Activated CD8-positive, alpha-beta T cell treated with anti-CD3 and anti-CD28 coated beads, Interleukin-2, amount 10 ng/mL, durations not matched to agents 7 days and 5 days (primary cell): ENCODE measurements around the gene LCNL1. TPM values are rescaled to one million over a fixed set of nuclear protein-coding genes. Genes with fewer than 3 reads are reported as not detected.

Experiments
- ATAC-seq: fragments of 150-1000 bp; cut with Tn5 transposase; one replicate; pipeline ENCODE4 v1.10.0; 2021; ENCODE audit warnings: moderate library complexity
- CTCF ChIA-PET: fragments of 350-600 bp; sonication (Branson Sonifier 250); formaldehyde crosslinking; loops from one replicate; lab custom pipeline; 2021; ENCODE audit warnings: antibody characterized with exemption; lab: Charles Lee
- POLR2A ChIA-PET: fragments of 350-600 bp; sonication (Branson Sonifier 250); formaldehyde crosslinking; loops from one replicate; lab custom pipeline; 2021; ENCODE audit warnings: antibody characterized with exemption; lab: Charles Lee
- DNase-seq: peaks from one replicate; pipeline ENCODE4 v3.0.0-alpha.2; 2020
- H3K27ac Mint-ChIP-seq: one replicate; pipeline ENCODE4 v1.8.0; 2021; ENCODE audit warnings: mild to moderate bottlenecking, mixed read lengths
- H3K27me3 Mint-ChIP-seq: one replicate; pipeline ENCODE4 v1.8.0; 2021; ENCODE audit warnings: low read depth, mixed read lengths
- H3K36me3 Mint-ChIP-seq: one replicate; pipeline ENCODE4 v1.8.0; 2021; ENCODE audit warnings: low read depth, mixed read lengths
- H3K4me1 Mint-ChIP-seq: one replicate; pipeline ENCODE4 v1.8.0; 2021; ENCODE audit warnings: low read depth, mixed read lengths
- H3K4me3 Mint-ChIP-seq: one replicate; pipeline ENCODE4 v1.8.0; 2021; ENCODE audit warnings: mild to moderate bottlenecking, mixed read lengths
- H3K9me3 Mint-ChIP-seq: one replicate; pipeline ENCODE4 v1.8.0; 2022; ENCODE audit warnings: mixed read lengths; ENCODE audit not compliant: insufficient read depth
- total RNA-seq, 2 experiments: library from RNA; stranded (reverse); gene quantifications; one replicate each; pipeline ENCODE4 v1.2.3, GENCODE V29; 2021

The LCNL1 gene
- not detected for total RNA-seq

GRCh38 chr9:136982232-136983051, at the start of gene LCNL1:
LCNL1 (plus strand) TSS chr9:136982993; CDS start chr9:136983587, 594 bp downstream.
- Mint-ChIP-seq H3K27ac (no peak within 1 kb of the TSS), H3K36me3 (no peaks in the 10 kb centered on the region), H3K4me1 (peaks cover 1% of the 10 kb centered on the region), H3K4me3 (no peak within 1 kb of the TSS), H3K9me3 (no peaks in the 10 kb centered on the region), H3K27me3 (peaks cover 20% of the 10 kb centered on the region)
- POLR2A ChIA-PET, result interaction anchor here (1.1 kb wide), 1 partner anchor 10 kb away, joined by 6 read pairs; the partner anchor contains the start of gene PAXX
- CTCF ChIA-PET, result no interaction called here
- no peak for ATAC-seq
- DNase-seq, result no peak

- Mint-ChIP-seq H3K27ac (no peak overlapping the region), H3K4me3 (no peak overlapping the region), H3K27me3 (no peaks in the 10 kb centered on the region), H3K36me3 (peaks cover 46% of the 10 kb centered on the region), H3K4me1 (no peaks in the 10 kb centered on the region), H3K9me3 (no peaks in the 10 kb centered on the region)
- ChIA-PET CTCF (interaction anchor here (0.6 to 1.2 kb wide), 2 partner anchors 37 to 92 kb away, joined by 4 read pairs; partner anchors contain the start of gene AJM1), POLR2A (no interaction called here)
- ATAC-seq, result no peak
- no peak for DNase-seq
Observed at GRCh38 chr9:136934277-136934676, 48.5 kb upstream of the LCNL1 start.

DNA sequence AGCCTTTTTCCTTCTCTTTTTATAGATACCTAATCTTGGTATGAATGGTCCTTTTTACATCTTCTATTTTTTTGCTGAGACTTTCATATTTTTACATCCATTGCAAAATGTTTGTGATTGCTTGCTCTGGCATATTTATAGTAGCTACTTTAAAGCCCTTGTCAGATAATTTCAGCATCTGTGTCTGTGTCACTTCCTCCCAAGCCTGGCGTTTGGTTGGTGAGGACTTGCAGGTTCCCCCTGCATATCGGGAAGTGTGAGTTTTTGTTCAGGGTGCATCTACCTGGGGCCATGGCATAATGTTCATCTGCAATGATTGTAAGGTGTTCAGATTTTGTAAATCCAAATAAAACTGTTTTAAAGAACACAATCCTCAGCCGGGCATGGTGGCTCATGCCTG, 47.1 kb upstream of the LCNL1 start:
- Mint-ChIP-seq H3K4me1 (no peaks in the 10 kb centered on the region), H3K27ac (no peak overlapping the region), H3K9me3 (no peaks in the 10 kb centered on the region), H3K27me3 (no peaks in the 10 kb centered on the region), H3K4me3 (no peak overlapping the region), H3K36me3 (peaks cover 39% of the 10 kb centered on the region)
- no peak for DNase-seq
- ATAC-seq, result no peak
- CTCF ChIA-PET, result interaction anchor here (1.2 kb wide), 1 partner anchor 93 kb away, joined by 4 read pairs; the partner anchor contains the start of gene AJM1
- POLR2A ChIA-PET, result no interaction called here

DNA sequence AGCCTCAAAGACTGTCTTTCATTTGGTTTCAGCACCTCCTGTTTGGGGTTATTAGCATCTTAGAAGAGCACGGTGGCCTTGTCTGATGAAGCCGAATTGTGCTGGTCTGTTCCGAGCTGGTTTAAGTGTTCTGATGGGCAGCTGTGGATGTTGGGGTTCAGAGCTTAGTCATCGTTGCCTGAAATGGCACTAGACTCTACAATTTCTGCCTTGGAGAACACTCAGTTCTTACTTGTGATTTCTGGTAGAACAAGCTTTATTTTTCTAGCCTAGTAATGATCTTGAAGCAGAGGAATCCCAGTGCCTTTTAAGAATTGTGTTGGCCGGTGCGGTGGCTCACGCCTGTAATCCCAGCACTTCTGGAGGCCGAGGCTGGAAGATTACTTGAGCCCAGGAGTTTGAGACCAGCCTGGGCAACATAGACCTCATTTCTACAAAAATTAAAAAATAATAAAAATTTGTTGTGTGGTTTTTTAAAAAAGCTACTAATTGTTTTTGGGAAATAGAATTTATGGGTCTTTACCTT, 46.1 kb upstream of the LCNL1 start:
- Mint-ChIP-seq H3K27ac (peak overlapping the region; percentile 14), H3K27me3 (no peaks in the 10 kb centered on the region), H3K9me3 (no peaks in the 10 kb centered on the region), H3K4me1 (peaks cover 2% of the 10 kb centered on the region), H3K4me3 (no peak overlapping the region), H3K36me3 (peaks cover 46% of the 10 kb centered on the region)
- ChIA-PET POLR2A (interaction anchor here (0.6 to 1.2 kb wide), 3 partner anchors 48 to 208 kb away, joined by 3 read pairs; no protein-coding TSS in a partner anchor), CTCF (interaction anchor here (1.3 kb wide), 2 partner anchors 17 to 93 kb away, joined by 3 read pairs; no protein-coding TSS in a partner anchor)
- ATAC-seq (no peak), DNase-seq (no peak)

GRCh38 chr9:136937186-136938001, 45.4 kb upstream of the LCNL1 start:
- H3K36me3 Mint-ChIP-seq, result peaks cover 46% of the 10 kb centered on the region
- H3K27ac Mint-ChIP-seq, result peak overlapping the region; percentile 30
- no peak overlapping the region for H3K4me3 Mint-ChIP-seq
- CTCF ChIA-PET, result interaction anchor here (1.1 to 1.3 kb wide), 3 partner anchors 17 to 92 kb away, joined by 3 read pairs; no protein-coding TSS in a partner anchor
- POLR2A ChIA-PET, result interaction anchor here (0.6 to 1.2 kb wide), 3 partner anchors 49 to 209 kb away, joined by 3 read pairs; no protein-coding TSS in a partner anchor
- DNase-seq (no peak), ATAC-seq (no peak)
- no peaks in the 10 kb centered on the region for H3K9me3 Mint-ChIP-seq
- H3K4me1 Mint-ChIP-seq, result peaks cover 4% of the 10 kb centered on the region
- no peaks in the 10 kb centered on the region for H3K27me3 Mint-ChIP-seq

DNA sequence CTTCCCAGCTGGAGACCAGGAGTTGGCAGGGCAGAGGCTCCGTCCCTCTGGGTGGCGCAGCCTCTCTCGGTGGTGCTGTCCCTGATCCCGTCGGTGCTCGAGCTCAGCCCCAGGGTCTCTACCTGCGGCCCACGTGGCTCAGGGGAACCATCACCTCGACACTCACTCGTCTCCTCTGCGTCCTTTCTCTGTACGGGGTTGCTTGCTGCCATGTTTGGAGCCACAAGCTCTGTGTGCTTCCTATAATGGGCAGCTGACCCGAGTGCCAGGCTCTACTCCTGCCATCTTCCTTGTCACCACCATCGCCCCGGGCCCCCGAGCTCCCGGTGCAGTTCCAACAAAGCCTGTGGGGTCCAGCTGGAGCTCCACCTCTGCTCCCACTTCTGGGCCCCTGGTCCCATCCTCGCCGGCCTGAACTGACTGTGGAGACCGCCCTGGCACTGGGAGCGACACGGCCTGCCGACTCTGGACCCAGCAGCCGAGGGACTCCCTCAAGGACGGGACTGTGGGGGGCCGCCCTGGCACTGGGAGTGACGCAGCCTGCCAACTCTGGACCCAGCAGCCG, 43.3 kb upstream of the LCNL1 start:
- ChIA-PET CTCF (no interaction called here), POLR2A (no interaction called here)
- Mint-ChIP-seq H3K36me3 (peaks cover 41% of the 10 kb centered on the region), H3K9me3 (no peaks in the 10 kb centered on the region), H3K4me1 (peaks cover 4% of the 10 kb centered on the region), H3K27ac (no peak overlapping the region), H3K27me3 (no peaks in the 10 kb centered on the region), H3K4me3 (no peak overlapping the region)
- no peak for DNase-seq
- no peak for ATAC-seq

- Mint-ChIP-seq H3K4me1 (peaks cover 8% of the 10 kb centered on the region), H3K27ac (no peak overlapping the region), H3K27me3 (no peaks in the 10 kb centered on the region), H3K36me3 (peaks cover 37% of the 10 kb centered on the region), H3K4me3 (no peak overlapping the region), H3K9me3 (no peaks in the 10 kb centered on the region)
- DNase-seq (no peak), ATAC-seq (no peak)
- ChIA-PET CTCF (no interaction called here), POLR2A (no interaction called here)
Observed at GRCh38 chr9:136939996-136940525, 42.7 kb upstream of the LCNL1 start.

DNA sequence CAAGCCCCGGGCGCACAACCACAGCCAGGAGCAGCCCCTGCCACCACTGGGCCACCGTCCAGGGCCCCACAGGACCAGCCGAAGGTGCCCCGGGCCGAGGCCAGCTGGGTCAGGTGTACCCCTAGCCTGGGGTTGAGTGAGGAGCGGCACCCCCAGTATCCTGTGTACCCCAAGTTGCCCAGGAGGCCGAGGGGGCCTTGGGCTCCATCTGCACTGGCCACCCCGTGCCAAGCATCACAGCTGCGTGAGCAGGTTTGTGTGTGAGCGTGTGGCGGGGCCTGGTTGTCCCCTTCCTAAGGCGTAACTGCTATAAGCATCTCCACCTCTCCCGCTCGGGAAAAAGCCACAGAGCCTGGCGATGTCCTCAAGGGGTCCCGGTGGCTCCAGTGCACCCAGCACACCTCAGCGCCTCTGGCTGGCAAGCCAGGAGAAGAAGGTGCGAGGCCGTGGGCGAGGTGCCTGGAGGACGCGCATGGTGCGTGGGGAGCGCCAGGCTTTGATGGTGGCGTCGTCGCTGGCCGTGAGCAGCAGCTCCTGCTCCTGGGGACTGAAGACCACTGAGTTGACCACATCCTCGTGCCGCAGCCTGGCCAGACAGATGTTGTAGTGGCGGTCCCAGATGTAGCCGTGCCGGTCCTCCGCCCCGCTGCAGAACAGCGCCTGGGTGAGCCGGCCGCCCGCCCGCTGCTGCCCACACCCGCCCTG, 42.1 kb upstream of the LCNL1 start:
- ATAC-seq (no peak), DNase-seq (no peak)
- Mint-ChIP-seq H3K27ac (no peak overlapping the region), H3K36me3 (peaks cover 37% of the 10 kb centered on the region), H3K9me3 (no peaks in the 10 kb centered on the region), H3K4me3 (no peak overlapping the region), H3K4me1 (peaks cover 13% of the 10 kb centered on the region), H3K27me3 (no peaks in the 10 kb centered on the region)
- CTCF ChIA-PET, result no interaction called here
- POLR2A ChIA-PET, result no interaction called here

DNA sequence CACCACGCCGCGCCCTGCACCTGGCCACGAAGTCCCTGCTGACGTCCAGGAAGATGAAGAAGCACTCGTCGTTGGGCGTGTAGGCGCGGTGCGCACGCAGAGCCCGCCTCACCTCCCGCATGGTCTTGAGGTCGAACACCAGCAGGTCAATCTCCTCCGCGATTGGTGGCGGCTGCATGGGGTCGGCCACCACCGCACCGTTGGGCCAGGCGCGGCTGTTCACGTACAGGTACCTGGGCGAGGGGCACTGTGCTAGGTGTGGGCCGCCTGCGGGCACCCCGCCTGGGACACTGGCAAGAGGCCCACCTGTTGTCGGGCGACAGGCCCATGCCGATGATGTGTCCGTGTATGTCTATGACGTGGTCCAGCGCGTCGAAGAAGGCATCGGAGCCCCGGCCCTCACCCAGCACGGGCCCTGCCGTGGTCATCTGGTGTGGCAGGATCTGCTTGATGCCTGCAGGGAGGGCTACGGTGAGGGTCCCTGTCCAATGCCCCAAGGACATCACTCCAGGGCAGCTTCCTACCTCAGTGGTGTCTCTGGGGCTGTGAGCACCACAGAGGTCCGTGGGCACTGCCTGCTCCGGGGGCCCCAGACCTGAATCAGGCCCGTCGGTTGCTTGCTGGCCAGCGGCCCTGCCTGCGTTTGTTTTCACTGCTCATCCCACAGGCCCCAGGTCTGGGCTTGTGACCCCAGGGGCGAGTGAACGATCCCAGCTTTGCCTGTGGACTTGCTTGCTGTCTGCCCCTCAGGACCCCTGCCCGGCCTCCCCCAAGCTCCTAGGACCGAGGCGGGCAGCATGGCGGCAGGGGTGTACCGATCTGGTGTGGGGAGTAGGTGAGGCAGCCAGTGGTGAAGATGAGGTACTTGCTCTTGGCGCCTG, 41.3 kb upstream of the LCNL1 start:
- Mint-ChIP-seq H3K36me3 (peaks cover 34% of the 10 kb centered on the region), H3K4me3 (no peak overlapping the region), H3K9me3 (no peaks in the 10 kb centered on the region), H3K27me3 (no peaks in the 10 kb centered on the region), H3K4me1 (peaks cover 13% of the 10 kb centered on the region), H3K27ac (no peak overlapping the region)
- no peak for DNase-seq
- no peak for ATAC-seq
- ChIA-PET POLR2A (no interaction called here), CTCF (no interaction called here)

- Mint-ChIP-seq H3K27me3 (no peaks in the 10 kb centered on the region), H3K4me1 (peaks cover 15% of the 10 kb centered on the region), H3K9me3 (no peaks in the 10 kb centered on the region), H3K27ac (no peak overlapping the region), H3K4me3 (peak overlapping the region; percentile 79), H3K36me3 (peaks cover 30% of the 10 kb centered on the region)
- POLR2A ChIA-PET, result no interaction called here
- ATAC-seq, result no peak
- CTCF ChIA-PET, result no interaction called here
- no peak for DNase-seq
Observed at GRCh38 chr9:136942112-136942880, 40.5 kb upstream of the LCNL1 start.
